A549 (cell line): Measurements from ENCODE around the gene PTPRK. TPM values are rescaled to one million over a fixed set of nuclear protein-coding genes. Genes with fewer than 3 reads are reported as not detected.

Source experiments
- ATAC-seq, 2 experiments: fragments of 200-7000 bp in 1 of 2; fragments of >200 bp in 1 of 2; cut with Nextera tagmentation in 1 of 2; cut with Tn5 transposase in 1 of 2; 3 replicates each; pipeline versions ENCODE4 v1.8.0 to v1.9.1; 2018 to 2020; ENCODE audit warnings: mild to moderate bottlenecking in 1 of 2, moderate library complexity in 1 of 2
- CTCF ChIA-PET: fragments of 300-600 bp; sonication (Branson Sonifier 250); formaldehyde crosslinking; extraction: SDS; loops from one replicate; lab custom pipeline; 2021; ENCODE audit warnings: antibody characterized with exemption, inconsistent platforms; lab: Yijun Ruan, JAX
- POLR2A ChIA-PET: fragments of 350-600 bp; formaldehyde crosslinking; extraction: SDS; loops from one replicate; lab custom pipeline; 2021; ENCODE audit warnings: antibody characterized with exemption, inconsistent platforms; lab: Yijun Ruan, JAX
- DNase-seq, 2 experiments: peaks; one replicate each; pipeline versions ENCODE4 v3.0.0 to v3.0.0-alpha.2; 2011 to 2016; ENCODE audit warnings: low read depth in 1 of 2, low spot score in 1 of 2
- FAIRE-seq: peaks from 2 replicates; lab custom pipeline; 2011; peaks lifted over from hg19 to GRCh38; lab: Jason Lieb, UNC
- H3K27ac ChIP-seq, 2 experiments: fragments of >200 bp; sonication (Bioruptor Twin); formaldehyde crosslinking; 3 replicates each; pipeline ENCODE4 v1.5.1; 2016 to 2017
- H3K4me1 ChIP-seq: fragments of >200 bp; sonication (Bioruptor Twin); formaldehyde crosslinking; 3 replicates; pipeline ENCODE4 v1.6.1; 2016
- H3K4me2 ChIP-seq: fragments of >200 bp; sonication (Bioruptor Twin); formaldehyde crosslinking; 3 replicates; pipeline ENCODE4 v1.6.1; 2016
- H3K4me3 ChIP-seq: fragments of >200 bp; sonication (Bioruptor Twin); formaldehyde crosslinking; 3 replicates; pipeline ENCODE4 v1.5.1; 2016
- H3K9me3 ChIP-seq: fragments of >200 bp; sonication (Bioruptor Twin); formaldehyde crosslinking; 3 replicates; pipeline ENCODE4 v1.6.1; 2016
- ATOH8 ChIP-seq: fragments of 250-450 bp; sonication (Bioruptor Pico); IDR thresholded peaks from 2 replicates; pipeline ENCODE4 v1.5.0; 2020; ENCODE audit warnings: low read depth, mild to moderate bottlenecking, moderate library complexity
- BCL3 ChIP-seq: fragments of >200 bp; sonication (Bioruptor Twin); formaldehyde crosslinking; IDR thresholded peaks from 3 replicates; pipeline ENCODE4 v1.6.1; 2016
- BHLHE40 ChIP-seq: IDR thresholded peaks from 2 replicates; pipeline ENCODE4 v1.6.1; 2012; ENCODE audit warnings: low read depth, low read length, inconsistent platforms
- CBX8 ChIP-seq: fragments of 200-600 bp; sonication (generic); IDR thresholded peaks from 2 replicates; pipeline ENCODE4 v1.6.1; 2016
- CHD4 ChIP-seq: fragments of 200-600 bp; sonication (generic); IDR thresholded peaks from 2 replicates; pipeline ENCODE4 v1.6.1; 2016; ENCODE audit warnings: antibody characterized with exemption, mild to moderate bottlenecking, borderline replicate concordance
- ELK1 ChIP-seq: fragments of 150-350 bp; IDR thresholded peaks from 2 replicates; pipeline ENCODE4 v1.6.1; 2014; ENCODE audit warnings: low read depth, mild to moderate bottlenecking, low read length
- FOSB ChIP-seq: fragments of 250-450 bp; sonication (Bioruptor Pico); IDR thresholded peaks from 2 replicates; pipeline ENCODE4 v1.5.0; 2020; ENCODE audit warnings: mild to moderate bottlenecking, moderate library complexity
- FOSL2 ChIP-seq, 2 experiments: fragments of 450-650 bp in 1 of 2; fragments of >200 bp in 1 of 2; sonication (Bioruptor Twin) in 1 of 2; formaldehyde crosslinking; IDR thresholded peaks; 2 replicates each; pipeline versions ENCODE4 v1.5.0 to v1.6.1; 2016 to 2020; ENCODE audit warnings: mild to moderate bottlenecking in 1 of 2, moderate library complexity in 1 of 2
- HEYL ChIP-seq: fragments of 250-450 bp; sonication (Bioruptor Pico); IDR thresholded peaks from 2 replicates; pipeline ENCODE4 v1.8.0; 2021; ENCODE audit warnings: mild to moderate bottlenecking, moderate library complexity
- HMGXB4 ChIP-seq: fragments of 250-450 bp; sonication (Bioruptor Pico); IDR thresholded peaks from 2 replicates; pipeline ENCODE4 v1.5.0; 2021; ENCODE audit warnings: mild to moderate bottlenecking, moderate library complexity, borderline replicate concordance
- HOXA7 ChIP-seq: fragments of 250-450 bp; sonication (Bioruptor Pico); IDR thresholded peaks from 2 replicates; pipeline ENCODE4 v1.5.0; 2020; ENCODE audit warnings: mild to moderate bottlenecking, moderate library complexity
- JUNB ChIP-seq: fragments of >200 bp; sonication (Bioruptor Twin); formaldehyde crosslinking; IDR thresholded peaks from 2 replicates; pipeline ENCODE4 v1.6.1; 2016
- MAFK ChIP-seq: fragments of 450-650 bp; IDR thresholded peaks from 2 replicates; pipeline ENCODE4 v1.6.1; 2014; ENCODE audit not compliant: partially characterized antibody
- NPAS2 ChIP-seq: fragments of 250-450 bp; sonication (Bioruptor Pico); IDR thresholded peaks from 2 replicates; pipeline ENCODE4 v1.8.0; 2022; ENCODE audit warnings: mild to moderate bottlenecking, moderate library complexity, borderline replicate concordance
- NR3C1 ChIP-seq: fragments of >200 bp; sonication (Bioruptor Twin); formaldehyde crosslinking; IDR thresholded peaks from 3 replicates; pipeline ENCODE4 v1.6.1; 2017
- RAD21 ChIP-seq, 2 experiments: fragments of >200 bp in 1 of 2; sonication (Bioruptor Twin) in 1 of 2; formaldehyde crosslinking in 1 of 2; IDR thresholded peaks in 1 of 2; conservative IDR thresholded peaks in 1 of 2; 2 replicates in 1 of 2; 3 replicates in 1 of 2; pipeline ENCODE4 v1.6.1; 2012 to 2018; ENCODE audit warnings: inconsistent platforms in 1 of 2
- RFX5 ChIP-seq: fragments of 450-650 bp; IDR thresholded peaks from 2 replicates; pipeline ENCODE4 v1.7.1; 2014; ENCODE audit warnings: antibody characterized with exemption, mild to moderate bottlenecking, moderate library complexity
- TFCP2L1 ChIP-seq: fragments of 250-450 bp; sonication (Bioruptor Pico); IDR thresholded peaks from 2 replicates; pipeline ENCODE4 v1.5.0; 2021; ENCODE audit warnings: mild to moderate bottlenecking
- TP53 ChIP-seq: fragments of 250-450 bp; sonication (Bioruptor Pico); IDR thresholded peaks from 2 replicates; pipeline ENCODE4 v1.5.0; 2021; ENCODE audit warnings: mild to moderate bottlenecking, moderate library complexity
- USF2 ChIP-seq: fragments of 450-650 bp; IDR thresholded peaks from 2 replicates; pipeline ENCODE4 v1.6.1; 2014; ENCODE audit warnings: antibody characterized with exemption
- WGBS: methylation state at CpG from one replicate; pipeline ENCODE4 v1.1.6; 2017; ENCODE audit errors: missing lambda C conversion rate; 5-methylcytosine and 5-hydroxymethylcytosine counted together
- polyA plus RNA-seq, 4 experiments: library from polyadenylated mRNA; depleted of rRNA in 3 of 4; stranded (reverse); fragments of >200 nt; fragmentation: RNase III in 1 of 4; extraction: RNeasy Plus Mini Kit Qiagen cat#74134 plus additional on column Dnase treatment in 1 of 4; gene quantifications; 2 replicates in 3 of 4; 3 replicates in 1 of 4; pipeline ENCODE4 v1.2.3, GENCODE V29; 2011 to 2017

PTPRK gene
- polyA plus RNA-seq, 2 of the 4 experiments (the other 2 are of a cell fraction) = 14.4 to 16.1 TPM

- H3K4me1 ChIP-seq = peaks cover 15% of the 10 kb centered on the region; the same call in 2 of the 3 replicates
- peak in 1 of 2 experiments; percentile 55; a peak in 3 of 6 replicates for ATAC-seq
- CTCF ChIA-PET = no interaction called here
- POLR2A ChIA-PET = no interaction called here
- peak; percentile 6 to 11 for DNase-seq
- H3K4me2 ChIP-seq = peak overlapping the region; percentile 46
- TF ChIP-seq HEYL (CRISPR knock-in tag) = no peak
- 0 out of 2 replicates have a peak, but pooled peaks have one; percentile 21 for TF ChIP-seq FOSL2 (IDR thresholded peaks at IDR 0.05)
- TF ChIP-seq FOSL2 (CRISPR knock-in tag; IDR thresholded peaks at IDR 0.05) = peak; percentile 57
- TF ChIP-seq JUNB = peak; percentile 31; the same call in 1 of the 2 replicates
- TF ChIP-seq HOXA7 (CRISPR knock-in tag) = no peak
- TF ChIP-seq CBX8 = no peak
- TF ChIP-seq RAD21 (conservative IDR thresholded peaks at IDR 0.05 in 1 of 2, IDR thresholded peaks at IDR 0.05 in 1 of 2) = no peak
- TF ChIP-seq BHLHE40 = no peak
- TF ChIP-seq BCL3 = no peak
- no peak overlapping the region for H3K27ac ChIP-seq
- 36% methylated on average over 6 of the region's 6 CpGs for WGBS
- H3K4me3 ChIP-seq = no peak overlapping the region
- FAIRE-seq = no peak
- H3K9me3 ChIP-seq = no peaks in the 10 kb centered on the region
Measured at GRCh38 chr6:128350416-128351254, 169.8 kb downstream of the PTPRK start.

GRCh38 chr6:128347123-128347522 lies 173.3 kb downstream of the PTPRK start:
- H3K4me2 ChIP-seq = no peak overlapping the region
- no peak for ATAC-seq
- H3K27ac ChIP-seq = no peak overlapping the region
- H3K4me1 ChIP-seq = peaks cover 15% of the 10 kb centered on the region; the same call in 2 of the 3 replicates
- H3K4me3 ChIP-seq = no peak overlapping the region
- ChIA-PET CTCF (no interaction called here), POLR2A (no interaction called here)
- H3K9me3 ChIP-seq = no peaks in the 10 kb centered on the region
- WGBS = 78% methylated on average over 3 of the region's 3 CpGs
- FAIRE-seq = no peak
- TF ChIP-seq RFX5 (no peak), MAFK (peak; percentile 86)
- DNase-seq = no peak

- ChIA-PET CTCF (no interaction called here), POLR2A (no interaction called here)
- WGBS = 75% methylated on average over 1 of the region's 1 CpG
Measured at GRCh38 chr6:128346569-128346968, 173.8 kb downstream of the PTPRK start.

More at GRCh38 chr6:128346569-128346968, 173.8 kb downstream of the PTPRK start:
- Histone ChIP-seq H3K27ac (no peak overlapping the region), H3K4me3 (no peak overlapping the region), H3K9me3 (no peaks in the 10 kb centered on the region), H3K4me2 (no peak overlapping the region), H3K4me1 (peaks cover 15% of the 10 kb centered on the region; the same call in 2 of the 3 replicates)
- DNase-seq (no peak), FAIRE-seq (no peak), ATAC-seq (no peak)
- no peak for TF ChIP-seq TFCP2L1
- TF ChIP-seq NR3C1 = no peak
- no peak for TF ChIP-seq NPAS2 (CRISPR knock-in tag)
- TF ChIP-seq HMGXB4 (CRISPR knock-in tag) = no peak
- TF ChIP-seq FOSB = no peak
- TF ChIP-seq FOSL2 (IDR thresholded peaks at IDR 0.05) = no peak
- no peak for TF ChIP-seq FOSL2 (CRISPR knock-in tag; IDR thresholded peaks at IDR 0.05)
- no peak for TF ChIP-seq ELK1
- no peak for TF ChIP-seq USF2
- no peak for TF ChIP-seq TP53
- no peak for TF ChIP-seq CHD4
- TF ChIP-seq ATOH8 = no peak
